NCI-H524 (cell line): ENCODE measurements around the gene LKAAEAR1.

Experiments used
- DNase-seq, 2 experiments: peaks; one replicate each; lab custom pipeline; 2025; lab: John Stamatoyannopoulos, UW

LKAAEAR1 gene

GRCh38 chr20:64051561-64052325 lies 32.5 kb downstream of the LKAAEAR1 start:
- DNase-seq, result no peak

DNA sequence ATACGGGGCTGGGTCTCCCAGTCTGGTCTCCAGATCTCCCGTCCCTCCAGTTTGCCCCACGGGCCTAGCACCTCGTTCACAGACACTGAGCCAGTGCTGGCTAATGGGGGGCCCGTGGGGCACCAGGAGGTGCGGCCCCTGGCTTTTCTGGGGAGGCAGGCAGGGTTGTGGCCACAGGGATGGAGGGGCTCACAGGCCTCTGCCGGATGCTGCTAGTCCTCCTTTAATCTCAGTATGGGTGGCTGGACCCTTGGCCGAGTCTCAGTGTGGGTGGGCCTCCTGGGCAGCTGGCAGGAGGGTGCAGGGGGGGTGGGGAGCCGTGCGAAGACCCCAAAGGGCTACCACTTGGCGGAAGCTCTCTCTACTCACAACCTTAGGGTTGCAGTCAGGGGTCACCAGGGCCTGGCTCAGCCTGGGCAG lies 33.2 kb downstream of the LKAAEAR1 start:
- DNase-seq, result no peak

DNA sequence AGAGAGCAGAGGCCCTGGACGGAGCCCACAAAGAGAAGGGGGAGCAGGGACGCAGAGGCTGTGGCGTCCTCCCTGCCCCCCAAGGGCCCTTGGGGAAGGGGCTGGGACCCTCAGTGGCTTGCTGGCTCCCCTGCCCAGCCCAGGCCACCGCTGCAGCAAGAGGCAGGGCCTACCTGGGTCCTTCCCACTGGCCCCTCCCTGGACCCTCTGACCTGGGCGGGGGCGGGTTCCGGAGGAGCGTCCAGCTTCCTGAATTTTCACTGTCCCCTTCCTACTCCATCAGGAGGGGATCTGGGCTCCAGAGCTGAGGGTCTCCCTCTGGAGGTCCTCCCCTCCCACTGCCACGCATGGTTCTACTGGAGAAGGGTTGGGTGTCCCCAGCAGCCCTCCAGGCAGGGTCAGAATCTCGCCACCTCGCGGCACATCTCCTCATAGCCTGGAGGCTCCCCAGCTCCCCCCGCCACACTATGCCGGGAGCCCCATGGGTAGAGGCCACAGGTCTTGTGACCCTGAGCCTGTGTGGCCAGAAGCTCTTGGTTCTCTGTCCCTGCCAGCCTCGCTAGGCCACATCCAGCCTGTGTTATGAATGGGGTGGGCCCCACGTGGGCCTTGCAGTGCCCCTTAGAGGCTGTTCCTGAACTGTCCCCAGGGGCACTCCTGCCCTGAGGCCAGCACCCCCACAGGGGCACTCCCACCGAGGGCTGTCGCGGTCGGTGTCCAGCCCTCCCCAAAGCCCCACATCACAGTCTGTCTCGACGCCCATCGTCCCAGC lies 33.8 kb downstream of the LKAAEAR1 start:
- DNase-seq, result no peak

DNA sequence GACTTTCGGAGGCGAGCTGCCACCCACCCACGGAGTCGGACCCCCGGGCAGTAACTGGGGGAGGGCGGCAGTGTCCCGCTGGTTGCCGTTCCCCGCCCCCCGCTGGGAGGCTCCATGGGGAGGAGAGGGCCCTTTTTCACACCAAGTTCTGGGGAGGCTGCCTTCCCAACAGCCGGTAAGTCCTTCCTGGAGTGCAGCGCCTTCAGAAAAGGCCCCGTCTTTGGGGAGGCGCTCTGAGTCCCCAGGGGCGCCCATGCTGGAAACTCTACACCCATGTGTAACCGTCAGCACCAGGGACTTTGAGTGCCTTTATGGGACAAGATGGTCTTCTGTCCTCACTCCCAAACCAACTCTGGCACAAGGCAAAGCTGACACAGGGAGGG lies 34.3 kb downstream of the LKAAEAR1 start:
- no peak for DNase-seq

GRCh38 chr20:64049060-64049877 lies 34.9 kb downstream of the LKAAEAR1 start, which contains the start of gene SOX18:
Gene SOX18 (minus strand): TSS chr20:64049639. CDS start chr20:64049516, 123 bp downstream.
- DNase-seq, result peak in 1 of 2 experiments; percentile 29

GRCh38 chr20:64048402-64049044 lies 35.7 kb downstream of the LKAAEAR1 start:
- DNase-seq, result peak in 1 of 2 experiments; percentile 27

DNA sequence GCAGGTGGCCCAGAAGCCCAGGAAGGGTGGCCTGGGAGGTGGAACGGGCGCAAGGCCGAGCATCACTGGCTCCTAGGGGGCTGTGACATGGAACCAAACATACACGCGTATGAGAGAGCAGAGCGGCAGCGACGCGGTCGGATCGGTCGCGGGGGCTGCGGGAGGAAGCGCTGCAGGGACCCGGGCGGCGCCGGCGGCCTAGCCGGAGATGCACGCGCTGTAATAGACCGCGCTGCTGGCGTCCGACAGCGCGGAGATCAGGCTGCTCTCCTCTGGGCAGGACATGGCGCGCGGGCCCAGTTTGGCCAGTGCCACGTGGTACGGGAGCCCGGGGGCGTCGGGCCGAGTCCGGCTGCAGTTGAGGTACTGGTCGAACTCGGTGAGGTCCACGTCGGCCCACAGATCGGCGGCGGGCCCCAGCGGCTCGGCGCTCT lies 36.2 kb downstream of the LKAAEAR1 start:
- peak in 1 of 2 experiments; percentile 16 for DNase-seq

DNA sequence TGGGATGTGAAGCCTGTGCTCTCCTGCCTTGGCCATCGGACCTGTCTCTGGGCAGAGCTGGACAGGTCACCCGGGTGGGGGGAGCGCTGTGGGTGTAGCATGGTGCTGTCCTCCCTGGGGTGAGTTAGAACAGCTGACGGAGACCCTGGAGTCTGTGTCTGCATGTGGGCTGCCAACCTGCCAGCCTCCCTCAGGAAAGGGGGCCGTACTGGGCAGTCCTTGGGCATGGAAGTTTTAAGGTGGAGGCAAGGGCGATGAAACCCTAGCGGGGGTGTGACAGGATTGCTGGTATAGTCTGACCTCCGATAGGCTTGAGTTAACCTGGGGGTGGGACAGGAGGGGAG lies 37.2 kb downstream of the LKAAEAR1 start:
- DNase-seq, result no peak

DNA sequence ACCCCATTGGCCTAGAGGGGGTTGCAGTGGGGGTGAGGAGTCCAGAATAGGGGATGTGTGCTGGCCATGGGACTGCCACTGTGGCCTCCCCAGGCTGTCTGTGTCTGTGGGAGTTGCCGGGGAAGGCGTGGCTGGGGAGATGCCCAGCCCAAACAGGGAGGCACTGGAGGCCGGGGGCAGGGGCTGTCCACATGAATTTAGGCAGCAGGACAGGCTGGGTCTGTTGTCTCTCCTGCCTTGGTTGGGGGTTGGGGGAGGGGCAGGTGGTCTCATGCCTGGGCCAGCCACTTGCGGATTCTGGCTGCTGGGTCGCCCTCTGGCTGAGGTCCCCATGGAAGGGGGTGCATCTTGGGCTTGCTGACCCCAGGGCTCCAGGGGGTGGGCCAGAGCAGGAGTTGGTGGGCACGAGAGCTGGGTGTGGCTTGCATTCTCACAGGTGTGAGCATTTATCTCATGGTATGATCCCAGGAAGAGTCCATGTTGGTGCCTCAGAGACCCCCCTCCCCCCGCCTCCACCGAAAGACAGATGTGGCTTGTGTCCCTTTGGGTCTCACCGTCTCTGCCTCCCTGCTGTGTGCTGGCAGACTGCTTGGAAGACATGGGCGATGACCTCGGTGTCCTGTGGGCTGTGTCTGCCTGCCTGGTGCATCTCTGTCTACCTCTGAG lies 38.7 kb downstream of the LKAAEAR1 start:
- no peak for DNase-seq

DNA sequence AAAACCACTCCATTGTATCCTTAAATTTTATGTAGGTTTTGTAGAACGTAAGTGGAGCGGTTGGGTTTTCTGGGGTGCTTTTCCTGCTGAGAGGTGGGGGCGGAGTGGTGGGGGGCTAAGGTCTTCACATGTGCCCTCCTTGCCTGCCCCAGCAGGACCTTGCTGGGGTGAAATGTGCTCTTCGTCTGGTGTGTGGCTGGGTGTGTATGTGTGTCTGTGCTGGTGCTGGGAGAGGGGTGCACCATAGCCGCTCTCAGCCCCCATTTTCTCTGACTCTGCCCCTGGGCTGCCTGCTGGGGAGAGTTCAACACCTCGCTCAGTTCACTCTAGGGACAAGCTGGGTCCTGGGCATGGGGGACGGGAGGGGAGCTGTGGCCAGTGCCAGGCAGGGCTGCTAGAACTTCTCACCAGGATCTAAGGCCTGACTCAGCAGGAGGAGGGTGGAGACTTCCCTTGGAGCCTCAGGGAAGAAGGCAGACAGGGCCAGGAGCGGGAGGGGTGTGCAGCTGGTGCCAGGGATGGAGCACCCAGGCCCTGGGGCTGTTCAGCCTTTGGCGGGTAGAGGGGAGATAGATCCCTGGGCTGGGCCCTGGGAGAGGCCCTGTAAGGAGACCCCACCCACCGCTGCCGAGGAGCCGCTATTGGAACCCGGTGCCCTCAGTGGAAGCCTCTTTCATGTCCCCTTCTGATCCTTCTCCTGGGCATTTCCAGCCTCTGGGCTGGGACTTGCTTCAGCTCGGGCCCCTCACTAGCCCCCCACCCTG lies 39.5 kb downstream of the LKAAEAR1 start:
- DNase-seq, result peak in 1 of 2 experiments; percentile 28

DNA sequence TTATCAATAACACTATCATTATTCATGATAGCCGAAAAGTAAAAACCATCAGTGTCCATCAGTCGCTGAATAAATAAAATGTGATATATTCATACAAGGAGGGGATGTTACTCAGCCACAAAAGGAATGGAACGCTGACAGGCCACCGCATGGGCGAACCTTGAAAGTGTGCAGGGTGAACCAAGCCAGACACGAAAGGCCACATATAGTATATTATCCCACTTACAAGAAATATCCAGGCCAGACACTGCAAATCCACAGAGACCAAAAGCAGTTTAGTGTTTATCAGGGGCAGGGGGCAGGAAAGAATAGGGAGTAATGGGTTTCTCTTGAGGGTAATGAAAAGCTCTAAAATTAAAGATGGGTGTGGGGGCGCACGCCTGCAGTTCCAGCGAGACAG lies 40.4 kb downstream of the LKAAEAR1 start:
- DNase-seq, result no peak

DNA sequence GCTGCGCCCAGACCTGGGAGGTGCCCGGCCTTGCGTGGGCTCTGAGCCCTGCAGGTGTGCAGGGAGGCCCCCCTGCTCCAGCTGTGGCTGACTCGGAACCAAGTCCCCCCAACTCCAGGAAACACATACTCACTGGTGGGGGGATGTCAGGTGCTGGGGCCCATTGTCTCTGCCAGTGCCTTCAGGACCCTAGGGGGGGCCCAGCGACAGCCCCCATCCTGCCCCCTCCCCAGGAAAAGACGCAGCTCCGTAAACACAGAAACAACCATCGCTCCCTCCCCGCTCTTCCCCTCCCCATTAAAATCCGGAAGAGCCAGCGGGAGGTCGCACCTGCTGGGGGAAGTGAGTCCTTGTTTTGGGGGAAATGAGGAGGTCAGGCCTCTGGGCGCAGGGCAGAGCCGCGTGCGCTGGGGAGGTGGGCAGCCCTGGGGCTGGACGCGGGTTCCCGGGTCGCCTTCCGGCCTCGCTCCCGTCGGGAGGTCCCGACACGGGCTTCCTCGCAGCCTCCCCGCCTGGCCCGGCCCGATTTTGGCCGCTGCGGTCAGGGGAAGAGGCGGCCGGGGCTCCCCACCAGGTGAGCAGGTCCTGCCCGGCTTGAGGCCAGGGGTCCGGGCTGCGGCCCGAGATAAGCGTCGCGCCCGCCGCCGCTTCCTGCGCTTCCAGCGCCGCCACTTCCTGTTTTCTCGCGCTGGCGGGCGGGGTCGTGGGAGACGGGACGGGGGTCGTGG lies 42.0 kb downstream of the LKAAEAR1 start:
- DNase-seq, result no peak

GRCh38 chr20:64041781-64042053 lies 42.5 kb downstream of the LKAAEAR1 start:
- DNase-seq, result no peak

DNA sequence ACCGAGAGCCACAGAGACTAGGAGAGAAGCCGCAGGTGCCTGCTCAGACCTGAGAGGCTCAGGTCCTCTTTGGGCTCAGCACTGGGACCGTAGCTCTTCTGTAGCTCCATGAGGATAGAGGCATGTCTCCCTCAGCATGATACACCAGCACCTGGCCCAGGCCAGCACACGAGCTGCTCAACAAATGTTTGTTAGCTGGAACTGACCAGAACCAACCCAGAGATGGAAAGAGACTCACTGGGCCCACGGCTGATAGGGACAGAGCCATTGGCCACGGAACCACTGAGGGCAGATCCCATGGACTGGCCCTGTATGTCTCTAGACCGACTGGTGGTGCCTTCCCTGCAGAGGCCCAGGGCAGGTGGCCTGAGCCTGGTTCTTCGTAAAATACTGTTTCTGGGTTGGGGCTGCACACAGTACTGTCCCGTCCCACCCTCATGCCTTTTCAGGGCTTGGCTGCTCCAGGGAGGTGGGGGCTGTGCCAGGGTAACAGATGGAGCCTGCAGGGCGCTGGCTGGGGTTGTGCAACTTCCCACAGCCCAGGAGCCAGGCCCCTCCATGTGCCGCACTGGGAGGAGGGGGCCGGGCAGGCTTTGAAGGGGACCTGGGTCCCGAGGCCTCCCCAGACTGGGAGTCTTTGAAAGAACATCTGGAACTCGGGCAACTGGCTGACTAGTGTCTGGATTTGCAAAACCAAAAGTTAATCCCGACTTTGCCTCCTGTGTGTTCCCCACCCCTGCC lies 43.0 kb downstream of the LKAAEAR1 start:
- DNase-seq, result peak in 1 of 2 experiments; percentile 48

DNA sequence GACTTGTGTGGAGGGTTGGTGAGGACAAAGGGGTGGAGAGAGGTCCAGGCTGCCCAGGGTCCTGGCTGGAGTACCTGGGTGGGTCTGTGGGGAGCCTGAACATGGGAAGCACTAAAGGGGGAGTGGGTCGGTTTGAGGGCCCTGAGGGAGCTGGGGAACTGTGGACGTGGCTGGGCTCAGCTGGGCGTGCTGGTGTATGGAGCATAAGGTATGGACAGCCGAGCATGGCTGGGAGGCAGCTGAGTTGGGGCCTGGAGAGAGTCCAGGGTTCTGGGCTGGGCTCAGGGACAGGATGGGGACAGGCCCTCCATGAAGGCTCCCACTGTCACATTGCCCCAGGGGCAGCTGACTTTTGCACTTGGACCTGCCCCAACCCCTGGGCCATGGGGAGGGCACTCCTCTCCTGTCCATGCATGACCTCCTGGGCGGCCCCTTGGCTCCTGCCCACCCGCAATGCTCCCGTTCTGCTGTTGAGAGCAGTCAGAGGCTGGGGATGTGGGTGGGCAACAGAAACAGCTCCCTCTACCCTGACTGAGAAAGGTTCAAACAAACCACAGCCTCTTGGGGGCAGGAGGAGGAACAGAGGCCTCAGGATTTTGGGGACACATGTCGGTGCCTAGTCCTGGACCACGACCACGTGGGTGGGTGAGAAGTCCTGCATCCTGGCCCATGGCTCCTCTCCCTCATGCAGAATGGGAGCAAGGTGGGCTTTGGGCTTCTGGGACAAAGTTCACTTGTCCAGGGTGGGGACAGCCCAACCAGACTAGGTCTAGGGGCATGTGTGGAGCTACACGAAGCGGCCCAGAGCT lies 43.8 kb downstream of the LKAAEAR1 start:
- no peak for DNase-seq

- DNase-seq, result no peak
Observed at GRCh38 chr20:64039293-64040160, 44.7 kb downstream of the LKAAEAR1 start.

DNA sequence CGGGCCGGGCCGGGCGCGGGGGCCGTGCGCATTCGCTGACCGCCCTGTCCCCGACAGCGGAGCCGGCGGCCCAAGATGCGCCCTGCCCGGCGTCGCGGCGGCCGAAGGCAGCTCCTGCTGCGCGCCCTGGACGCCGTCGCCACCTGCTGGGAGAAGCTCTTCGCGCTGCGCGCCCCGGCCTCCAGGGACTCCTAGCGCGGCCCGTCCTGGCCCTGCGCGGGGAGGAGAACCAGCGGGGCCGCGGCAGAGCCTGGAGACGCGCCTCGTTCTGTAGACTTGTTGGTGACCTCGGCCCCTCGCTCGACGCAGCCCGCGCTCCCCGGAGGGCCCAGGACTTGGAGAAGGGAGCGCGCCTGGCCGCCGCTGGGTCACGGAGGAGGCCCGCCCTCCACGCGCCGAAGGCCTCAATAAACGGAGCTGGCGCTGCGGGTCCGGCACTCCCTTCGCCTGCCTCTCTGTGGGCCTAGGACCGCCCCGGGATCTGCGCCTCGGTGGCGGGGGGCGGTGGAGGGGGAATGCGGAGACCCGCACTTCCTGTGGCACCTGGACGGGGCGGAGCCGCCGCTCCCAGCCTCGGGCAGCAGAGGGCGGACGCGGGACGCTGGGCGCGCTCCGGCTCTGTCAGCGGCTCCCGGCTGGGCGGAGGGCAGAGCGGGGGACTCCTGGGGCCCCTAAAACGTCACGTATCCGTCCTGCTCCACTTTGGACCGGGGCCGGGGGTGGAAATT lies 45.5 kb downstream of the LKAAEAR1 start:
- peak; percentile 34 to 63 for DNase-seq
